GM12892 (cell line): Measurements from ENCODE around the gene FRAS1.

Source experiments
- DNase-seq: peaks from one replicate; pipeline ENCODE4 v3.0.0; 2011; ENCODE audit not compliant: insufficient read length
- FAIRE-seq: peaks from 2 replicates; lab custom pipeline; 2011; peaks lifted over from hg19 to GRCh38; lab: Jason Lieb, UNC
- POLR2A ChIP-seq: IDR thresholded peaks from 2 replicates; pipeline ENCODE4 v1.6.1; 2011; ENCODE audit warnings: low read depth, low read length, control low read depth
- POLR2AphosphoS5 ChIP-seq: IDR thresholded peaks from 2 replicates; pipeline ENCODE4 v1.6.1; 2011; ENCODE audit warnings: low read depth, low read length, control low read depth
- TAF1 ChIP-seq: IDR thresholded peaks from 2 replicates; pipeline ENCODE4 v1.6.1; 2011; ENCODE audit warnings: low read depth, mild to moderate bottlenecking, control low read depth, low read length, borderline replicate concordance

Gene FRAS1

DNA sequence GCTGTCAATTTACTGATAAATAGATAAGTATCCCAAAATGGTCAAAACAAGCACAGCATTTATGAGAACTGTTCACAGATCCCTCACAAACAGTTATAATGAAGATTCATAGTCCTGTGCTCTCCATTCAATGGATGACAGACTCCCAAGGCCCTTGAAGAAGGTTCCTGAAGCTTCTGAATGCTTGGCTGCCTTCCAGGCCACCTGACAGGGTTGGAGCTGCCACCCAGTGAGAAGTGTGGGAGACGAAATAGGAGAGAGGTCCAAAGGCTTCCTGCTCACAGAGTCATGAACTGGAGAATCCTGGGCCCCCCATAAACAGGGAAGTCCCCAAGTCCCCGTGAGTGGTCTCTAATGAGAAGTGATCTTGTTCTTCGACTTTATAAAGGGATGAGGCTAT lies 468.4 kb downstream of the FRAS1 start:
- no peak for DNase-seq
- FAIRE-seq: no peak
- TF ChIP-seq POLR2AphosphoS5 (no peak), TAF1 (no peak), POLR2A (no peak)

DNA sequence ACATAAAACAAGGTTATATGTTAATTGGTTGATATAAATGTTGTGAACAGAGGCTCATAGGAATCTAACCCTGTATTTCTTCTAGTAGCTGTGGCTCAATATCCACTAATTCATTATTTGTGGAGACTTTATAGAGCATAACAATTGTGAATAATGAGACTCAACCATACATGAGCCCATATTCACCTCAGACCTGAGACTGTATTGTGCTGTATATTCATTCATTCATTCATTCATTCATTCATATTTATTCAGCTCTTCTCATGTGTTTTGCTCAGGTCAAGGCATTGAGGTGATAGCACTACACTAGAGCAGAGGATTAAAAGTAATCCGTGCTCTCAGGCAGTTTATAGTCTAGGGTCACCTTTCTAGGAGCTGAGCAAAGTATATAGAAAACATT lies 470.0 kb downstream of the FRAS1 start:
- DNase-seq (no peak), FAIRE-seq (no peak)
- TF ChIP-seq POLR2AphosphoS5: no peak
- TF ChIP-seq POLR2A: no peak
- TF ChIP-seq TAF1: no peak

DNA sequence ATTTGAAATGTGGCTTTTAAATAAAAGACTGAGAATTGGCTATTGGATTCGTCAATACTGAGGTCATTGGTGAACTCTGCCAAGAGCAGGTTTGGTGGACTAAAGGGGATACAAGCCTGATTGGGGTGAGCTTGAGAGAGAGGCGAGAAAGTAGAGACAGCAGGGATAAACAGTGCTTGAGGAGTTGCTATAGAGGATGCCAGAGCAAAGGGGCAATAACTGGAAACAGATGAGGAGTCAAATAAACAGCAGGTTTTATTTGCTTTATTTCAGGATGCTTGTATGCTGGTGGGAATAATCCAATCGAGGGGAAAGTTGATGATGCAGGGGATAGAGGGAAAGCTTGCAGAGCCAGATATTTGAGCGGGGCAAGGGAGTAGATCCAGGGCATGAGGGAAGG lies 470.4 kb downstream of the FRAS1 start:
- TF ChIP-seq POLR2A: no peak
- TF ChIP-seq POLR2AphosphoS5: no peak
- no peak for TF ChIP-seq TAF1
- no peak for DNase-seq
- no peak for FAIRE-seq

DNA sequence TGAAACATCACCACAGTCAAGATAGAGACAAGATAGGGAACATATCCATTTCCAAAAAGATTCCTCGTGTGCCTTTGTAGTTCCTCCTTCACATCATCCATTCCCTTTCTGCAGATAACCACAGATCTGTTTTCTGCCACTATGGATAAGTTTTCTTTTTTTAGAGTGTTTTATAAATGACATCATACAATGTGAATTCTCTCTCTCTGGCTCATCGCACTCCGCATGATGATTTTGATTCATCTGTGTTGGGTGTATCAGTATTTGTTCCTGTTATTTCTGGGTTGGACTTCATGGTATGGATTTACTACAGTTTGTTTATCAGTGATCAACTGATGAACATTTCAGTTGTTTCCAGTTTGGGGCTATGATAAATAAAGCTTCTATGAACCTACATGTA lies 471.2 kb downstream of the FRAS1 start:
- DNase-seq (no peak), FAIRE-seq (no peak)
- TF ChIP-seq POLR2A (no peak), TAF1 (no peak), POLR2AphosphoS5 (no peak)

DNA sequence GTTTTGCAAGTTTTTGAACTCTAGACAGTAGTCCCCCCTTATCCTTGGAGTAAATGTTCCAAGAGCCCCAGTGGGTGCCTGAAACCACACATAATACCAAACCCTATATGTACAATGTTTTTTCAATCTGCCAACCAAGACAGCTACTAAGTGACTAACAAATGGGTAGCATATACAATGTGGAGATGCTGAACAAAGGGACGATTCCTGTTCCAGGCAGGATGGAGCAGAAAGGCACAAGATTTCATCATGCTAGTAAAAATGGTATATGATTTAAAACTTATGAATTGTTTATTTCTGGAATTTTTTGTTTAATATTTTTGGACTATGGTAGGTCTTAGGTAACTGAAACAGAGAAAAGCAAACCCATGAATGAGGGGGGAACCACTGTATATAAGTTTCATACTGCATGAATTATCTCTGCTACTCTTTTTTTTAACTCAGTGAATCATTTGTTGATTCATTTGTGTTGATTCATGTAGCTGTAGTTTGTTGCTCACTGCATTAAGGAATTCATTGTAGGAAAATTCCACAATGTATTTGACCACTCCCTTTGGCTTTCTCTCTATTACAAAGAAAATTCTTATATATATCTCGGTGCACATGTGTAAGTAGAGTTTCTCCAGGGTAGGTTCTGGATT lies 472.6 kb downstream of the FRAS1 start:
- no peak for DNase-seq
- TF ChIP-seq POLR2AphosphoS5 (no peak), POLR2A (no peak), TAF1 (no peak)
- FAIRE-seq: no peak

DNA sequence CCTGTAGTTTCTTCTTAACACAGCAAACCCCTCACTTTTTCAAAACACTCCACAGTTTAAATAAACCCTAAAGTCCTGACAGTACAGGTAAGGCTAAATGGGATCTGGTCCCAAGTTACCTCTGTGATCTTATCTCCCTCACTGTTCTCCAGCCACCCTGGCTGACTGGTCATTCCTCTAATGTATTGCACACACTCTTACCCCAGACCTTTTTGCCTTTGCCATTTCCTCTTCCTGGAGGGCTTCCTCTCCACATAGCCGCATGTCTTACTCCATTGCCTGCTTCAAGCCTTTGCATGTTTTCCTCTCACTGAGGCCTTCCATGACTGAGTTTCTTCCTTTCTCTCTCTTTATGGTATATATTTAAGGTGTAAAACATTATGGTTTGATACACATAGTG lies 474.9 kb downstream of the FRAS1 start:
- TF ChIP-seq POLR2A: no peak
- DNase-seq: no peak
- no peak for FAIRE-seq

DNA sequence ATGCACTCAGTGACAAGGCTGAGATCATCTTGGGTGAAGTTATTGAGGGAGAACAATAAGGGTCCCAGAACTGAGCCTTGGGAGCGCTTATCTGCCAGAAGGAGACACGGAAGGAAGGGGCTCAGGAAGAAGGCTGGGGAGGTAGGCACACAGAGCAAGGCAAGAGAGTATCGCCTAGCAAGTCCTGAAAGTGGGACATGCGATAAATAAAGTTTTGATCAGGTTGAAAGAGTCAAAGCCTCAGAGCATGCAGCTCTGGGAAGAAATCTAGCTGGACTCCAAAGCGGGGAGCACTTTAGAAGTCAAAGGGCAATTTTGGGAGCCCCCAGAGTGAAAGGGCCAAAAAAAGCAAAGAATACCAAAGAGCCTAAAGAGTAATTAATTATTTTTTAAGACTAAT lies 476.7 kb downstream of the FRAS1 start:
- TF ChIP-seq POLR2AphosphoS5: no peak
- TF ChIP-seq POLR2A: no peak
- no peak for TF ChIP-seq TAF1
- FAIRE-seq: no peak

DNA sequence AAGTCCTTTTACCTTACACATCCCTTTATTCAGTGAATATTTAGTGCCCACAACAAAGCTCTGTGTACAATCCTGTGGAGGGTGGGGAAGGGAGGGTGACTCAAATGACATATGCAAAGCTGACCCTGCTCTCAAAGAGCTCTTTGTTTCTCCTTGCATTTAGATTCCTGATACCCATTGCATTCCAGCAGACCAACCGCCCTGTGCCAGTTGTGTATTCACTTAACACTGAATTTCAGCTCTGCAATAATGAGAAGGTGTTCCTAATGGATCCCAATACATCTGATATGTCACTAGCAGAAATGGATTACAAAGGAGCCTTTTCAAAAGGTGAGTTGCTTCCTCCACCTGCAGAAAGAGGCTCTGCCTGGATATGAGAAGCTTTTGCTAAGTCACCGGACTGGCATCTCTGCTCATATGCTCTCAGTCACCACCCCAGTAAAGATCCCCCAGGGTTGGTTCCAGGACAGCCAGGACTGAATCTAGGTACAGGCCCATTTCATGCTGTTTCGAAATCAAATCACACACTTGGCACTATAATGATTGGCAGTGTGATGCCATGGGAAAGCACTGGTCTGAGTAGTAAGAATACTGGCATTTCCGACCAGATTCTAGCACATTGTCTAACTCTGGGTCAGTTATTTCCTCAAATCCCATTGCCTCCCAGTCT lies 477.3 kb downstream of the FRAS1 start:
- DNase-seq: no peak
- TF ChIP-seq POLR2AphosphoS5 (no peak), TAF1 (no peak), POLR2A (no peak)
- FAIRE-seq: no peak

More for the DNA sequence above, 476.7 kb downstream of the FRAS1 start:
- no peak for DNase-seq

DNA sequence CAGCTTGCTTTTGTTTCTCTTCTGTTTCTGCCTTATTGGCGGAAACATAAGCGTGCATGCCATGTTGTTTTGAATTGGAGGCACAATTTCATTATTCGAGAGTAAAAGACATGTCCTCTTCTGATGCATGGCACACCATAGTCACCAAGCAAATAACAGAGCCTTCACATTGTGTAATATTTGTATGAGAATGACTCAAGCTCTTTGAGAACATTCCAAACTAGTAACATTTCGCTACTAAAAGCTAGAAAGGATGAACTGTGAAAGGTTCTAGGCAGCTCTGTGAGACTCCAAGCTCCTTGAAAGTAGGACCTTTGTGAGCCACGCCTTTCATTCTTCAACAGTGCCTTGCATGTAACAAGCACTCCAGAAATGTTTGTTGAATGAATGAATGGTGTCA lies 485.2 kb downstream of the FRAS1 start:
- TF ChIP-seq TAF1: no peak
- no peak for TF ChIP-seq POLR2A
- TF ChIP-seq POLR2AphosphoS5: no peak
- FAIRE-seq (no peak), DNase-seq (no peak)

DNA sequence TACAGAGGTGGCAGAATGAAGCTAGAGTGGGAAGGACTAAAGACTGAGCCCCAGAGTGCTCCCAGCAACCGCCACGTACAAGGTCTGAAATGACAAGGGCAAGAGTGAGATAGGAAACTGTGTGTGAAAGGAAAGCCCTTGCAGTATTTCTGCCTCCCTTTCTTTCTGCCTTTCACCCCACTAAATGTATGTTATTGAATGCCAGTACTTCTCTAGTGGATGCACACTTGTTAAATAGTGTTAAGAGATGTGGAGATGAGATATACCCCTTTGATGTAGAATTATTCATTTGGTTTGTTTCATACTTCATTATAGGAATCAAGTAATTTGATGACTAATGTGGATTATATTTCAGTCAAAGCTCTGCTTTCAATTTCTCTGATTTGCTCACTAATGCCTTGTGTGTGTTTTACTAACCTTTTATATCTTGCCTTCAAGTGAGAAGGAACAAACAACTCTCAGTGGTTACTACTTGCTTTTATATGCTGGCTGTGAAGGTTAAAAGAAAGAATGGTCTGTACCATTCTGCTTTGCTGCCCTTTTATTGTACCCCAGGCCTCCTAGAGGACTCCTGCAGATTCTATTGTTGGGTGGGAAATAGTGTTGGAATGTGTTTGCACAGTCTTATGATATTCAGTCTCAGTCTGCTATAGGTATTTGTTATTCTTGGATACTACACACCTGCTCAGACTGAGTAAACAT lies 486.5 kb downstream of the FRAS1 start:
- no peak for FAIRE-seq
- TF ChIP-seq POLR2A (no peak), TAF1 (no peak), POLR2AphosphoS5 (no peak)
- no peak for DNase-seq

DNA sequence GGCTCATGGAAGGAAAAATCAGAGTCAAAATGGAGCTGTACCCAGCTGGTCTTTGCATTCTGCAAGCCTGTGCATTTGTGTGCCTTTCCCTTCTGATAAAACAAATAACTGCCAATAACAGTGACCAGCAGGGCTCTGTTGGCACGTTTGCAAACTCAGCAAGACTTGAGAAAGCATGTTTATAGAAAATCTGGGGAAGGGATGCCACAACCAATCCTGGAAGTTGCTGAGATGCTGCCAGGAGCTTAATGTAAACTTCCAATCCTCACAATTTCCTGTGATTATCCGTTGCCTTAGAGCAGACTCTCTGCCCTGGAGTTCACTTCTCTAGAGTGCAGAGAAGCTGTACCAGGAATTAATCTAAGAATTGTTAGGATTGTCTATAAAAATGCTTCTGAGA lies 487.6 kb downstream of the FRAS1 start:
- no peak for TF ChIP-seq POLR2AphosphoS5
- no peak for TF ChIP-seq POLR2A
- no peak for TF ChIP-seq TAF1
- DNase-seq: no peak
- no peak for FAIRE-seq
